T-cell (primary cell): ENCODE measurements around the gene SPINK13. TPM values are rescaled to one million over a fixed set of nuclear protein-coding genes. Genes with fewer than 3 reads are reported as not detected.

ENCODE experiments used
- ATAC-seq, 4 experiments: fragments of 200-7000 bp in 3 of 4; fragments of 150-1000 bp in 1 of 4; cut with Tn5 transposase; replicated peaks in 1 of 4; 1 replicate in 3 of 4; 2 replicates in 1 of 4; pipeline ENCODE4 v1.10.0; 2021; ENCODE audit warnings: moderate library complexity in 3 of 4, mild to moderate bottlenecking in 2 of 4, moderate number of reproducible peaks in 1 of 4
- CTCF ChIA-PET, 2 donors: fragments of 300-600 bp; sonication (Branson Sonifier 250); formaldehyde crosslinking; loops; one replicate each; lab custom pipeline; 2022; ENCODE audit warnings: antibody characterized with exemption in 2 of 2; lab: Charles Lee
- POLR2A ChIA-PET, 2 donors: fragments of 300-600 bp; sonication (Branson Sonifier 250); formaldehyde crosslinking; loops; one replicate each; lab custom pipeline; 2022; ENCODE audit warnings: antibody characterized with exemption in 2 of 2; lab: Charles Lee
- DNase-seq, 35 experiments: peaks; one replicate each; pipeline versions ENCODE4 v3.0.0 to v3.0.0-alpha.2; 2013 to 2023
- H3K27ac ChIP-seq: one replicate; pipeline ENCODE4 v1.5.1; 2013; ENCODE audit warnings: low read length
- H3K27me3 ChIP-seq, 2 experiments: replicated peaks in 1 of 2; 1 replicate in 1 of 2; 2 replicates in 1 of 2; pipeline versions ENCODE4 v1.6.1 to v1.7.0; 2013; ENCODE audit warnings: low read length in 1 of 2, mixed read lengths in 1 of 2; ENCODE audit not compliant: control insufficient read depth in 2 of 2, insufficient read depth in 2 of 2; ENCODE audit errors: extremely low read depth in 1 of 2
- H3K36me3 ChIP-seq, 2 donors: 1 replicate in 1 of 2; 2 replicates in 1 of 2; pipeline versions ENCODE4 v1.6.1 to v1.7.0; 2013; ENCODE audit warnings: low read length in 1 of 2; ENCODE audit not compliant: control insufficient read depth in 2 of 2, insufficient read depth in 1 of 2; ENCODE audit errors: extremely low read depth in 1 of 2
- H3K4me1 ChIP-seq, 2 experiments: 1 replicate in 1 of 2; 2 replicates in 1 of 2; pipeline versions ENCODE4 v1.6.1 to v1.7.0; 2013; ENCODE audit warnings: low read length in 2 of 2, mixed read lengths in 1 of 2; ENCODE audit not compliant: insufficient read depth in 2 of 2, control insufficient read depth in 1 of 2; ENCODE audit errors: extremely low read depth in 1 of 2
- H3K4me3 ChIP-seq, 2 donors: 1 replicate in 1 of 2; 2 replicates in 1 of 2; pipeline versions ENCODE4 v1.5.1 to v1.7.0; 2013; ENCODE audit warnings: mild to moderate bottlenecking in 2 of 2, low read length in 1 of 2, moderate library complexity in 1 of 2; ENCODE audit not compliant: control insufficient read depth in 1 of 2; ENCODE audit errors: extremely low read depth in 1 of 2
- H3K9me3 ChIP-seq: 2 replicates; pipeline ENCODE4 v1.7.0; 2013
- H3K27ac Mint-ChIP-seq, 2 donors: one replicate each; pipeline ENCODE4 v1.8.0; 2020 to 2021; ENCODE audit warnings: mild to moderate bottlenecking in 2 of 2, mixed read lengths in 2 of 2
- H3K27me3 Mint-ChIP-seq, 2 donors: one replicate each; pipeline ENCODE4 v1.8.0; 2021 to 2022; ENCODE audit warnings: mixed read lengths in 2 of 2
- H3K36me3 Mint-ChIP-seq: one replicate; pipeline ENCODE4 v1.8.0; 2021; ENCODE audit warnings: mixed read lengths
- H3K4me1 Mint-ChIP-seq, 3 donors: one replicate each; pipeline ENCODE4 v1.8.0; 2020 to 2022; ENCODE audit warnings: mixed read lengths in 3 of 3, mild to moderate bottlenecking in 1 of 3
- H3K4me3 Mint-ChIP-seq, 3 donors: one replicate each; pipeline ENCODE4 v1.8.0; 2020 to 2022; ENCODE audit warnings: mild to moderate bottlenecking in 3 of 3, mixed read lengths in 3 of 3, moderate library complexity in 3 of 3
- H3K9me3 Mint-ChIP-seq, 3 donors: one replicate each; pipeline ENCODE4 v1.8.0; 2020 to 2022; ENCODE audit warnings: mixed read lengths in 3 of 3
- WGBS: methylation state at CpG from one replicate; pipeline ENCODE4 v1.1.5; 2013; ENCODE audit warnings: missing lambda C conversion rate; ENCODE audit not compliant: insufficient coverage; 5-methylcytosine and 5-hydroxymethylcytosine counted together
- total RNA-seq, 35 experiments: library from RNA in 6 of 35; stranded (reverse) in 6 of 35; fragments of 120-200 nt in 1 of 35; gene quantifications; one replicate each; pipeline versions ENCODE4 v1.2.1 to v1.2.4 and lab custom pipeline; 2013 to 2026

The SPINK13 gene
- total RNA-seq, 5 donors from 2014 or later (not counting 1 experiment from before 2014, with no cell fraction given): not detected

DNA sequence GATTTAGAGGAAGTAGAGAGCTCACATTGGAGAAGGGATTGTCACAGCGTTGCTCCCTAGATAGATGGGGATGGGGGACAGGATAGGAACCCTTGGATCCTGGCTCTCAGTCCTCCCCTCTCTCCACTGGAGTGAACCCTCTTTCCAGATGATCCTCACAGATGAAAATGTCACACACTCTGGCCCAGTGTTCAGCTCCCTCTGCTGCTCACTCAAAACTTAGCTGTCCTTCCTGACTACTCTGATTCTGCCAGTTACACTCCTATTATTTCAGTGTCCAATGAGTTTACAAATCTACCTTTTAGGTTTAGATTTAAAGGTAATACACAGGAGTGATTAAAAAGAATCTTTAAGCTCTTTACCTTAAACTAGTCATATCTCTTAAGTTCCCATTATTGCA, 37.9 kb downstream of the SPINK13 start:
- H3K27me3 ChIP-seq: no peaks in the 10 kb centered on the region
- H3K4me1 ChIP-seq: no peaks in the 10 kb centered on the region
- Mint-ChIP-seq H3K4me1 (no peaks in the 10 kb centered on the region), H3K27me3 (peaks cover 8 to 14% of the 10 kb centered on the region in 2 donors), H3K27ac (no peak overlapping the region), H3K4me3 (no peak overlapping the region), H3K36me3 (no peaks in the 10 kb centered on the region), H3K9me3 (peaks cover 5 to 16% (median 13%) of the 10 kb centered on the region in 3 donors)
- ATAC-seq (no peak), DNase-seq (no peak)
- H3K4me3 ChIP-seq: no peak overlapping the region
- no peaks in the 10 kb centered on the region for H3K9me3 ChIP-seq
- no CpG with 5 or more reads among the region's 1 CpG for WGBS
- CTCF ChIA-PET: interaction anchor here in 1 of 2 donors (0.6 to 0.8 kb wide), 2 partner anchors 136 to 449 kb away, joined by 4 read pairs; no protein-coding TSS in a partner anchor
- no peaks in the 10 kb centered on the region for H3K36me3 ChIP-seq
- H3K27ac ChIP-seq: no peak overlapping the region
- POLR2A ChIA-PET: no interaction called here

DNA sequence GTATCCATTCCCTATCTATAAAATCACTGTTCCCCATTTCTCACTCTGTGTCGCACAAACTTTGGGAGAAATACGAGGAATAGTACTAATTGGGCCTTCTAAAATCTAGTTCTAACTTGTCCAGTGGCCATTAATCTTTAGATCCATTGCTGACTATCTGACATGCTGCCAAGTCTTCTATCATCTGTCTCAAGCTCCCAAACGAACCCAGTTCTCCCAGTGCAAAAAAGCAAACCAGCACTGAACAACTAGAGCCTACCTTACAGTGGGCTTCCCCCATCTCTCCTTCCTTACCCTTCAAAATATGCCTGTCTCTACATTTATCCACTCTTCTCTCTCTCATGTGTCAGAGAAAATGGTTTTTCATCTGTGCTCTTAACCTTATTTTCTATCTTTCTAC, 40.4 kb downstream of the SPINK13 start:
- Mint-ChIP-seq H3K4me1 (no peaks in the 10 kb centered on the region), H3K27me3 (peaks cover 8 to 14% of the 10 kb centered on the region in 2 donors), H3K9me3 (peaks cover 5 to 16% (median 13%) of the 10 kb centered on the region in 3 donors), H3K4me3 (no peak overlapping the region), H3K27ac (no peak overlapping the region), H3K36me3 (no peaks in the 10 kb centered on the region)
- WGBS: 64% methylated on average over 3 of the region's 3 CpGs
- no peaks in the 10 kb centered on the region for H3K9me3 ChIP-seq
- no peaks in the 10 kb centered on the region for H3K27me3 ChIP-seq
- H3K4me3 ChIP-seq: no peak overlapping the region
- ATAC-seq (no peak), DNase-seq (no peak)
- ChIA-PET POLR2A (no interaction called here), CTCF (no interaction called here)
- H3K27ac ChIP-seq: no peak overlapping the region
- H3K4me1 ChIP-seq: no peaks in the 10 kb centered on the region
- H3K36me3 ChIP-seq: no peaks in the 10 kb centered on the region

DNA sequence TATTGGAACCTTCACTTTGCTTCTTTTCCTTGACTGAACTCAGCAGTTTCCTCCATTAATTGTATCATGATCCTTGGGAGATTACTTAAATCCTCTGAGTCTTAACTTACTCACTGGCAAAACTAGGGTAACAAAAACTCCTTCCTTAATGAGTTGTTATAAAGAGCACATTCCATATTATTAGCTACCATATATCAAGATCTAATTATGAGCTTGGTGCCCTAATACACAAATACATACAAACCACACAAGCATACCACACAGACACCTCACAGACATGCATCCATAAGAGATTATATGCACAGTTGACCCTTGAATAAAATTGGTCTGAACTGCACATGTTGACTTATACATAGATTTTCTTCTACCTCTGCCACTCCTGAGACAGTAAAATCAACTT, 41.2 kb downstream of the SPINK13 start:
- no peaks in the 10 kb centered on the region for H3K4me1 Mint-ChIP-seq
- no peak for DNase-seq
- H3K4me3 Mint-ChIP-seq: no peak overlapping the region
- no peaks in the 10 kb centered on the region for H3K4me1 ChIP-seq
- H3K27ac ChIP-seq: no peak overlapping the region
- peaks cover 2 to 16% (median 13%) of the 10 kb centered on the region in 3 donors for H3K9me3 Mint-ChIP-seq
- no peaks in the 10 kb centered on the region for H3K36me3 Mint-ChIP-seq
- H3K27me3 Mint-ChIP-seq: peaks cover 8 to 14% of the 10 kb centered on the region in 2 donors
- no peak overlapping the region for H3K4me3 ChIP-seq
- no peaks in the 10 kb centered on the region for H3K36me3 ChIP-seq
- ChIA-PET CTCF (no interaction called here), POLR2A (no interaction called here)
- no peaks in the 10 kb centered on the region for H3K9me3 ChIP-seq
- H3K27ac Mint-ChIP-seq: no peak overlapping the region
- no peaks in the 10 kb centered on the region for H3K27me3 ChIP-seq
- no peak for ATAC-seq

DNA sequence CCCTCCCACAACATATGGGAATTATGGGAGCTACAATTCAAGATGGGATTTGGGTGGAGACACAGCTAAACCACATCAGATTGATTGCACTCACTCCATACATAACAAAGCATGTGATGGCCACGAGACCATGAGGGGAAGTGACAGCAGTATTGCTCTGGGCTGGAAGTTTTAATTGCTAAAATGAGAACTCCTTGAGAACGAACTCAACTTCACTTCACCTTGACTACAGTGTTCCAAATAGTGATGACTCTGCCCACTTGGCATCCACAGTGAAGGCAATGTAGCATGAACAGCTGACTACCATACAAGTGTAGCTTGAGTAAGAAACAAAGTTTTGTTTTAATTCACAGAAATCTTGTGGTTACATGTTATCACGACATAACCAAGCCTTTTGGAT, 42.9 kb downstream of the SPINK13 start:
- Mint-ChIP-seq H3K4me3 (no peak overlapping the region), H3K4me1 (no peaks in the 10 kb centered on the region), H3K36me3 (no peaks in the 10 kb centered on the region), H3K9me3 (peaks cover 2 to 16% (median 13%) of the 10 kb centered on the region in 3 donors), H3K27me3 (peaks cover 8 to 18% of the 10 kb centered on the region in 2 donors), H3K27ac (no peak overlapping the region)
- no peak for DNase-seq
- Histone ChIP-seq H3K4me3 (no peak overlapping the region), H3K36me3 (no peaks in the 10 kb centered on the region), H3K4me1 (no peaks in the 10 kb centered on the region), H3K27ac (no peak overlapping the region), H3K27me3 (no peaks in the 10 kb centered on the region), H3K9me3 (no peaks in the 10 kb centered on the region)
- ATAC-seq: no peak
- ChIA-PET POLR2A (no interaction called here), CTCF (no interaction called here)
- no CpG with 5 or more reads among the region's 3 CpGs for WGBS

DNA sequence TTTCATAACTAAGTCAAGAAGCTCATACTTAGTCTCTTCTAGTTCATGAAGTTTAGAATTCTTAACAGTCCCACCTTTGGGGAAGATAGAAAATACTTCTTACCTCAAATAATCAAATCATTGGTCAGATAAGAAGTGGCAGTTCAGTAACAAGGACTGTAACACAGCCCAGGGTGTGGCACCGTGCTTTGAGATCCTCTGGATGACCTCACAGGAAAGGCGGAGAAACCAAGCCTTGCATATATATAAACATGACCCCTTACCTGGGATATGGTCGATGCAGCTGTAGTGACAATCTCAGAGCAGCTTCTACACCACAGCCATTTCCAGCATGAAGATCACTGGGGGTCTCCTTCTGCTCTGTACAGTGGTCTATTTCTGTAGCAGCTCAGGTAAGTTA, 43.6 kb downstream of the SPINK13 start, which contains the start of gene SPINK7:
Gene SPINK7 (plus strand): TSS at position 271 of the 400 bp plus-strand sequence. CDS start 61 bp downstream, at position 332.
- no peak within 1 kb of the TSS for H3K27ac ChIP-seq
- ATAC-seq (no peak), DNase-seq (no peak)
- no CpG with 5 or more reads among the region's 3 CpGs for WGBS
- H3K9me3 ChIP-seq: no peaks in the 10 kb centered on the region
- H3K27me3 ChIP-seq: no peaks in the 10 kb centered on the region
- Mint-ChIP-seq H3K4me3 (no peak within 1 kb of the TSS), H3K4me1 (no peaks in the 10 kb centered on the region), H3K9me3 (peaks cover 2 to 16% (median 13%) of the 10 kb centered on the region in 3 donors), H3K27ac (no peak within 1 kb of the TSS), H3K36me3 (no peaks in the 10 kb centered on the region), H3K27me3 (peaks cover 8 to 18% of the 10 kb centered on the region in 2 donors)
- no peaks in the 10 kb centered on the region for H3K4me1 ChIP-seq
- H3K36me3 ChIP-seq: no peaks in the 10 kb centered on the region
- ChIA-PET CTCF (no interaction called here), POLR2A (no interaction called here)
- no peak within 1 kb of the TSS for H3K4me3 ChIP-seq

DNA sequence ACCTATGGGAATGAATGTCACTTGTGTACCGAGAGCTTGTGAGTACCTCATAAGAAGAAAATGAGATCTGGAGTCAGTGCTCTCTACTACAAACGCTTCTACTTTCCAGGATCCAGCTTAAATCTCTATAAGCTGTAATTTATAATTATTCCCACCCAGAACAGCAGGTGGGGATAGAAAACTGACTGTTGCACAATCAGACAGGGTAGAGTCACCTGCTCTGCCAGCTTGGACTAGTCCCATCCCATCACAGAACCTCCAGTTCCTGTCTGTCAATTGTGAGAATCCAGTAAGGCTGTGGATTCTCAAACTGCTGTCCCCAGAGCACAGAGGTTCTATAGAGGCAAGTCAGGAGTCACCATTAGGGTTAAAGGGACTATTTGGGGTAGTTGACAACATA, 45.6 kb downstream of the SPINK13 start:
- Histone ChIP-seq H3K4me3 (no peak overlapping the region), H3K27me3 (no peaks in the 10 kb centered on the region), H3K9me3 (no peaks in the 10 kb centered on the region), H3K36me3 (no peaks in the 10 kb centered on the region), H3K4me1 (no peaks in the 10 kb centered on the region), H3K27ac (no peak overlapping the region)
- no peak for ATAC-seq
- Mint-ChIP-seq H3K9me3 (peaks cover under 1 to 8% (median 7%) of the 10 kb centered on the region in 3 donors), H3K4me3 (no peak overlapping the region), H3K27me3 (peaks cover 5 to 11% of the 10 kb centered on the region in 2 donors), H3K4me1 (no peaks in the 10 kb centered on the region), H3K36me3 (no peaks in the 10 kb centered on the region), H3K27ac (no peak overlapping the region)
- DNase-seq: peak in 1 of 35 experiments; percentile 5
- no CpG with 5 or more reads among the region's 2 CpGs for WGBS
- POLR2A ChIA-PET: no interaction called here
- CTCF ChIA-PET: interaction anchor here in 1 of 2 donors (0.9 kb wide), 1 partner anchor 94 kb away, joined by 3 read pairs; no protein-coding TSS in a partner anchor

DNA sequence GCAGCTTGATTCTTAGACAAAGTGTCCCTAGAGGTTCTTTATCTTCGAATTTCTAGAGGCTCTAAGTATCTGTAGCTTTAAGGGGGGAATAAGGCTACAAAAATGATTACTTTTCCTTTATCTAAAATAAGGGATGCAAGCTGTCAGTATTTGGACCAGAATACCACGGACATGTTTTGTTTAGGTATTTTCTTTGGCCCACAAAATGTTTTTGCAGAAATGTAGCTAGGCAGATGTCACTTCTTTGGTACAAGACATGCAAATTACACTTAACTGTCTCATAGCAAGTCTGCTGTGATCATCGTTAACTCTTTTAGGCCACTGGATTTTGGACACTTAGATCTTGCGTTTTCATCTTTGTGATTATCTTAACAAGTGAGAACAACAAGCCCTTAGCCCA, 46.1 kb downstream of the SPINK13 start:
- WGBS: no CpG with 5 or more reads among the region's 4 CpGs
- Mint-ChIP-seq H3K4me3 (no peak overlapping the region), H3K27ac (no peak overlapping the region), H3K9me3 (peaks cover 0 to 2% (median 2%) of the 10 kb centered on the region in 3 donors), H3K27me3 (peaks cover 4 to 6% of the 10 kb centered on the region in 2 donors), H3K4me1 (peaks cover 2% of the 10 kb centered on the region in 3 donors), H3K36me3 (no peaks in the 10 kb centered on the region)
- Histone ChIP-seq H3K9me3 (no peaks in the 10 kb centered on the region), H3K4me3 (no peak overlapping the region), H3K4me1 (no peaks in the 10 kb centered on the region), H3K36me3 (no peaks in the 10 kb centered on the region), H3K27me3 (no peaks in the 10 kb centered on the region), H3K27ac (no peak overlapping the region)
- ATAC-seq: no peak
- ChIA-PET CTCF (no interaction called here), POLR2A (no interaction called here)
- no peak for DNase-seq
